GM21423 (cell line): ENCODE data around the gene SAMMSON.

Experiments
- ATAC-seq: cut with Tn5 transposase; IDR thresholded peaks from one replicate; pipeline ENCODE4 v1.9.1; 2021; ENCODE audit warnings: mild to moderate bottlenecking, moderate library complexity; ENCODE audit not compliant: unreplicated experiment

SAMMSON gene

GRCh38 chr3:70085613-70086012 is 86.1 kb downstream of the SAMMSON start:
- ATAC-seq = no peak

- ATAC-seq = no peak
These were observed 86.8 kb downstream of the SAMMSON start for GRCh38 chr3:70086336-70086735.

GRCh38 chr3:70090322-70090913 is 90.9 kb downstream of the SAMMSON start:
- ATAC-seq = no peak

GRCh38 chr3:70094197-70094596 is 94.7 kb downstream of the SAMMSON start:
- no peak for ATAC-seq

GRCh38 chr3:70095260-70095659 is 95.7 kb downstream of the SAMMSON start:
- ATAC-seq = no peak

GRCh38 chr3:70096376-70097066 is 97.0 kb downstream of the SAMMSON start:
- peak; percentile 90 for ATAC-seq

- ATAC-seq = no peak
These were observed 97.6 kb downstream of the SAMMSON start for GRCh38 chr3:70097084-70097483.

- ATAC-seq = no peak
These were observed 108.5 kb downstream of the SAMMSON start for GRCh38 chr3:70108072-70108471.

GRCh38 chr3:70108546-70108945 is 109.0 kb downstream of the SAMMSON start:
- no peak for ATAC-seq

- no peak for ATAC-seq
These were observed 110.5 kb downstream of the SAMMSON start for GRCh38 chr3:70110066-70110465.

- ATAC-seq = no peak
These were observed 111.9 kb downstream of the SAMMSON start for GRCh38 chr3:70111411-70111810.

GRCh38 chr3:70112751-70113150 is 113.2 kb downstream of the SAMMSON start:
- no peak for ATAC-seq

- ATAC-seq = no peak
These were observed 114.9 kb downstream of the SAMMSON start for GRCh38 chr3:70114431-70114830.

GRCh38 chr3:70119879-70120278 is 120.3 kb downstream of the SAMMSON start:
- no peak for ATAC-seq
